Keratinocyte (primary cell): ENCODE results near the gene ROR2. TPM values are rescaled to one million over a fixed set of nuclear protein-coding genes. Genes with fewer than 3 reads are reported as not detected.

Experiments
- DNase-seq: peaks from one replicate; pipeline ENCODE4 v3.0.0-alpha.2; 2011; ENCODE audit warnings: low read depth, missing footprints, low spot score
- FAIRE-seq: peaks from 2 replicates; lab custom pipeline; 2011; peaks lifted over from hg19 to GRCh38; lab: Jason Lieb, UNC
- H2AFZ ChIP-seq: 2 replicates; pipeline ENCODE4 v1.6.0; 2012; ENCODE audit warnings: low read length, control low read depth, inconsistent platforms; ENCODE audit not compliant: control insufficient read depth
- H3K27ac ChIP-seq: 2 replicates; pipeline ENCODE4 v1.5.1; 2011; ENCODE audit warnings: low read length; ENCODE audit not compliant: control insufficient read depth, insufficient read depth
- H3K27me3 ChIP-seq: 3 replicates; pipeline ENCODE4 v1.6.0; 2011; ENCODE audit warnings: low read length; ENCODE audit not compliant: control insufficient read depth, insufficient read depth; ENCODE audit errors: extremely low read depth
- H3K36me3 ChIP-seq, 2 experiments: 2 replicates in 1 of 2; 3 replicates in 1 of 2; pipeline ENCODE4 v1.5.1; 2011; ENCODE audit warnings: low read length in 2 of 2, mild to moderate bottlenecking in 1 of 2; ENCODE audit not compliant: control insufficient read depth in 2 of 2, insufficient read depth in 2 of 2; ENCODE audit errors: extremely low read depth in 1 of 2
- H3K4me1 ChIP-seq: 3 replicates; pipeline ENCODE4 v1.5.1; 2011; ENCODE audit warnings: low read length; ENCODE audit not compliant: control insufficient read depth, insufficient read depth; ENCODE audit errors: extremely low read depth
- H3K4me2 ChIP-seq: 3 replicates; pipeline ENCODE4 v1.6.0; 2011; ENCODE audit warnings: low read depth, low read length; ENCODE audit not compliant: control insufficient read depth, insufficient read depth; ENCODE audit errors: extremely low read depth
- H3K4me3 ChIP-seq, 3 experiments: fragments of 200-600 bp in 1 of 3; sonication (generic) in 1 of 3; 2 replicates in 2 of 3; 3 replicates in 1 of 3; pipeline ENCODE4 v1.5.1; 2011 to 2016; ENCODE audit warnings: low read length in 3 of 3, mild to moderate bottlenecking in 3 of 3, control low read depth in 2 of 3, inconsistent platforms in 1 of 3, low read depth in 1 of 3, mixed read lengths in 1 of 3, mixed run types in 1 of 3, moderate library complexity in 1 of 3; ENCODE audit not compliant: control insufficient read depth in 2 of 3, insufficient read depth in 2 of 3; ENCODE audit errors: extremely low read depth in 1 of 3
- H3K79me2 ChIP-seq: 2 replicates; pipeline ENCODE4 v1.6.0; 2012; ENCODE audit warnings: low read length; ENCODE audit not compliant: control insufficient read depth, insufficient read depth
- H3K9ac ChIP-seq: 3 replicates; pipeline ENCODE4 v1.6.0; 2011; ENCODE audit warnings: low read length; ENCODE audit not compliant: control insufficient read depth, insufficient read depth; ENCODE audit errors: extremely low read depth
- H3K9me1 ChIP-seq: 3 replicates; pipeline ENCODE4 v1.6.0; 2011; ENCODE audit warnings: low read length; ENCODE audit not compliant: control insufficient read depth, insufficient read depth; ENCODE audit errors: extremely low read depth
- H3K9me3 ChIP-seq: 2 replicates; pipeline ENCODE4 v1.5.1; 2012; ENCODE audit warnings: low read depth, low read length; ENCODE audit not compliant: control insufficient read depth
- H4K20me1 ChIP-seq: 3 replicates; pipeline ENCODE4 v1.6.0; 2011; ENCODE audit warnings: low read length; ENCODE audit not compliant: control insufficient read depth, insufficient read depth; ENCODE audit errors: extremely low read depth
- CTCF ChIP-seq, 3 experiments: IDR thresholded peaks in 1 of 3; conservative IDR thresholded peaks in 1 of 3; optimal IDR thresholded peaks in 1 of 3; 2 replicates in 2 of 3; 3 replicates in 1 of 3; pipeline versions ENCODE3 to v1.5.1; 2011; ENCODE audit warnings: low read length in 3 of 3, mild to moderate bottlenecking in 3 of 3, moderate library complexity in 2 of 3, control low read depth in 1 of 3, inconsistent platforms in 1 of 3; ENCODE audit not compliant: insufficient read depth in 2 of 3; ENCODE audit errors: extremely low read depth in 1 of 3
- EZH2 ChIP-seq: IDR thresholded peaks from one replicate; pipeline ENCODE4 v1.6.1; 2012; ENCODE audit warnings: inconsistent platforms, mild to moderate bottlenecking, low read length, moderate library complexity
- dilution Hi-C: fragments of 300-500 bp; cut with MboI; formaldehyde crosslinking; loops from one replicate; pipeline ENCODE4 v1.7.0; 2020; ENCODE audit warnings: low sequenced_read_pairs; ENCODE audit not compliant: extremely low pct_ligation_motif_present
- polyA plus RNA-seq, 5 experiments: library from polyadenylated mRNA; depleted of rRNA in 3 of 5; stranded (reverse) in 3 of 5; stranded (forward) in 1 of 5; unstranded in 1 of 5; fragments of >200 nt; gene quantifications; 1 replicate in 1 of 5; 2 replicates in 3 of 5; 3 replicates in 1 of 5; pipeline versions ENCODE4 v1.2.1 to v1.2.3, GENCODE V29; 2011 to 2012; ENCODE audit warnings: missing spikeins in 2 of 5, low read depth in 1 of 5, low replicate concordance in 1 of 5

The ROR2 gene
- polyA plus RNA-seq, 1 donor (not counting 4 experiments of a cell fraction or from before 2014, with no cell fraction given), result 0.22 TPM

GRCh38 chr9:91783411-91783810 is 166.6 kb downstream of the ROR2 start:
- Histone ChIP-seq H4K20me1 (no peaks in the 10 kb centered on the region), H3K79me2 (no peaks in the 10 kb centered on the region), H3K9me1 (no peaks in the 10 kb centered on the region), H3K27ac (no peak overlapping the region), H3K9me3 (no peaks in the 10 kb centered on the region), H2AFZ (no peak overlapping the region), H3K4me2 (no peak overlapping the region), H3K4me1 (no peaks in the 10 kb centered on the region), H3K4me3 (no peak overlapping the region), H3K9ac (no peak overlapping the region), H3K36me3 (no peaks in the 10 kb centered on the region), H3K27me3 (no peaks in the 10 kb centered on the region)
- FAIRE-seq (no peak), DNase-seq (no peak)
- dilution Hi-C loops, result no loop called here
- TF ChIP-seq EZH2 (no peak), CTCF (optimal IDR thresholded peaks at IDR 0.05 in 1 of 3, IDR thresholded peaks at IDR 0.05 in 1 of 3, conservative IDR thresholded peaks at IDR 0.05 in 1 of 3; ENCODE audit: extremely low read depth in 1 of 3, insufficient read depth in 2 of 3, low read length in 3 of 3) (no peak)

- Histone ChIP-seq H3K27ac (no peak overlapping the region), H3K9me3 (no peaks in the 10 kb centered on the region), H3K4me2 (no peak overlapping the region), H3K27me3 (no peaks in the 10 kb centered on the region), H4K20me1 (no peaks in the 10 kb centered on the region), H3K4me3 (no peak overlapping the region), H2AFZ (no peak overlapping the region), H3K9ac (no peak overlapping the region), H3K79me2 (no peaks in the 10 kb centered on the region), H3K36me3 (no peaks in the 10 kb centered on the region), H3K9me1 (no peaks in the 10 kb centered on the region), H3K4me1 (peaks cover under 1% of the 10 kb centered on the region)
- FAIRE-seq (no peak), DNase-seq (no peak)
- TF ChIP-seq EZH2, result no peak
- no peak for TF ChIP-seq CTCF (optimal IDR thresholded peaks at IDR 0.05 in 1 of 3, IDR thresholded peaks at IDR 0.05 in 1 of 3, conservative IDR thresholded peaks at IDR 0.05 in 1 of 3; ENCODE audit: extremely low read depth in 1 of 3, insufficient read depth in 2 of 3, low read length in 3 of 3)
- dilution Hi-C loops, result no loop called here
Measured at GRCh38 chr9:91782708-91783214, 167.3 kb downstream of the ROR2 start.
